Astrocyte (in vitro differentiated cells and primary cell): ENCODE results near the gene CLCN7. TPM values are rescaled to one million over a fixed set of nuclear protein-coding genes. Genes with fewer than 3 reads are reported as not detected.

Experiments
- DNase-seq: peaks from one replicate; pipeline ENCODE4 v3.0.0-alpha.2; 2010; ENCODE audit warnings: low read depth
- FAIRE-seq: peaks from 2 replicates; lab custom pipeline; 2011; peaks lifted over from hg19 to GRCh38; lab: Jason Lieb, UNC
- H2AFZ ChIP-seq: 2 replicates; pipeline ENCODE4 v1.6.0; 2012; ENCODE audit warnings: low read depth, low read length, inconsistent platforms
- H3K27ac ChIP-seq: 2 replicates; pipeline ENCODE4 v1.5.1; 2011; ENCODE audit warnings: low read depth, low read length, inconsistent platforms
- H3K27me3 ChIP-seq: 2 replicates; pipeline ENCODE4 v1.6.0; 2011; ENCODE audit warnings: low read length, inconsistent platforms; ENCODE audit not compliant: insufficient read depth
- H3K36me3 ChIP-seq: 2 replicates; pipeline ENCODE4 v1.5.1; 2011; ENCODE audit warnings: low read length, inconsistent platforms; ENCODE audit not compliant: insufficient read depth
- H3K4me1 ChIP-seq: 2 replicates; pipeline ENCODE4 v1.5.1; 2011; ENCODE audit warnings: low read length, inconsistent platforms; ENCODE audit not compliant: insufficient read depth
- H3K4me2 ChIP-seq: 2 replicates; pipeline ENCODE4 v1.6.0; 2012; ENCODE audit warnings: low read length, inconsistent platforms
- H3K4me3 ChIP-seq: 2 replicates; pipeline ENCODE4 v1.5.1; 2011; ENCODE audit warnings: low read depth, mild to moderate bottlenecking, low read length, inconsistent platforms; ENCODE audit not compliant: insufficient read depth
- H3K79me2 ChIP-seq: 2 replicates; pipeline ENCODE4 v1.6.0; 2012; ENCODE audit warnings: mild to moderate bottlenecking, low read length, inconsistent platforms; ENCODE audit not compliant: insufficient read depth
- H3K9ac ChIP-seq: 2 replicates; pipeline ENCODE4 v1.6.0; 2012; ENCODE audit warnings: mild to moderate bottlenecking, low read length, inconsistent platforms
- H3K9me3 ChIP-seq: 2 replicates; pipeline ENCODE4 v1.5.1; 2012; ENCODE audit warnings: low read depth, mild to moderate bottlenecking, low read length, inconsistent platforms; ENCODE audit not compliant: insufficient read depth
- H4K20me1 ChIP-seq: 2 replicates; pipeline ENCODE4 v1.6.0; 2012; ENCODE audit warnings: low read length, inconsistent platforms; ENCODE audit not compliant: insufficient read depth
- H3K27ac Mint-ChIP-seq: one replicate; pipeline ENCODE4 v1.8.0; 2021; ENCODE audit warnings: mild to moderate bottlenecking, mixed read lengths; ENCODE audit not compliant: unreplicated experiment
- H3K27me3 Mint-ChIP-seq: one replicate; pipeline ENCODE4 v1.8.0; 2021; ENCODE audit warnings: low read depth, mixed read lengths; ENCODE audit not compliant: unreplicated experiment
- H3K36me3 Mint-ChIP-seq: one replicate; pipeline ENCODE4 v1.8.0; 2021; ENCODE audit warnings: low read depth, mixed read lengths; ENCODE audit not compliant: unreplicated experiment
- H3K4me1 Mint-ChIP-seq: one replicate; pipeline ENCODE4 v1.8.0; 2021; ENCODE audit warnings: low read depth, mixed read lengths; ENCODE audit not compliant: unreplicated experiment
- H3K4me3 Mint-ChIP-seq: one replicate; pipeline ENCODE4 v1.8.0; 2021; ENCODE audit warnings: mild to moderate bottlenecking, moderate library complexity, mixed read lengths; ENCODE audit not compliant: unreplicated experiment
- H3K9me3 Mint-ChIP-seq: one replicate; pipeline ENCODE4 v1.8.0; 2021; ENCODE audit warnings: mild to moderate bottlenecking, mixed read lengths; ENCODE audit not compliant: unreplicated experiment
- EZH2 ChIP-seq: IDR thresholded peaks from 2 replicates; pipeline ENCODE4 v1.6.1; 2012; ENCODE audit warnings: mild to moderate bottlenecking, low read length, inconsistent platforms; ENCODE audit not compliant: insufficient read depth
- total RNA-seq: library from RNA; stranded (reverse); gene quantifications from 2 replicates; pipeline ENCODE4 v1.2.1, GENCODE V29; 2021
- TF ChIP-seq, protein P1 (sequence below): IDR thresholded peaks from 2 replicates; pipeline ENCODE4 v1.5.1; 2011; ENCODE audit warnings: low read depth, mild to moderate bottlenecking, inconsistent platforms, low read length, moderate library complexity; ENCODE audit not compliant: insufficient read depth

CLCN7 gene
- total RNA-seq, 1 donor from 2014 or later: 66.7 TPM

DNA sequence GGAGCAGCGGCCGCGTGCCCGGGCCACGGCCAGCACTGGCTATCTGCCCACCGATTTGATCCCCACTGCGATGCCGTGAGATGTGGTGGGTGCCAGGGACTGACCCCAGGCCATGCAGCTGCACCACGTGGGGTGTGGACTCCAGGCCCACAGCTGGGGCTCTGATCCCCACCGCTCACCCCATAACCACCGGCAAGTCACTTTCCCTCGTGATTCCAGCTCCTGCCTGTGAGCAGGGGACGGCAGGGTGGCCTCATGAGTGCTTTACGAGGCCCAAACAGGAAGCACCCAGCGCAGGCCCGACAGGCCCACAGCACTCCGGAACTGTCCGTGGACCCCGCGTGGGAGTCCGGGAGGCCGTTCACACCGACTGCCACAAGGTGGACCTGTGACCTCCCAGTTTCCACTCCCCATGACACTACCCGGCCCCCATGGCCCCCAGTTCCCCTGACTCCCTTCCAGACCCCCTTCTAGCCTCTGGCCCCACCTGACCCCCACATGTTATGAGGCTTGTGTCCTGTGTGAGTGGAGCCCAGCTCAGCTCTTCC is 13.3 kb upstream of the CLCN7 start:
- H3K4me3 Mint-ChIP-seq: no peak overlapping the region
- no peak for FAIRE-seq
- Histone ChIP-seq H3K4me1 (peaks cover 5% of the 10 kb centered on the region), H4K20me1 (no peaks in the 10 kb centered on the region), H3K79me2 (no peaks in the 10 kb centered on the region), H3K27me3 (peaks cover 11% of the 10 kb centered on the region), H3K36me3 (no peaks in the 10 kb centered on the region), H3K27ac (no peak overlapping the region), H3K9me3 (peaks cover 3% of the 10 kb centered on the region), H3K4me2 (no peak overlapping the region), H3K4me3 (no peak overlapping the region), H2AFZ (no peak overlapping the region), H3K9ac (no peak overlapping the region)
- peak overlapping the region; percentile 34 for H3K27ac Mint-ChIP-seq
- H3K9me3 Mint-ChIP-seq: no peaks in the 10 kb centered on the region
- TF ChIP-seq, protein P1, sequence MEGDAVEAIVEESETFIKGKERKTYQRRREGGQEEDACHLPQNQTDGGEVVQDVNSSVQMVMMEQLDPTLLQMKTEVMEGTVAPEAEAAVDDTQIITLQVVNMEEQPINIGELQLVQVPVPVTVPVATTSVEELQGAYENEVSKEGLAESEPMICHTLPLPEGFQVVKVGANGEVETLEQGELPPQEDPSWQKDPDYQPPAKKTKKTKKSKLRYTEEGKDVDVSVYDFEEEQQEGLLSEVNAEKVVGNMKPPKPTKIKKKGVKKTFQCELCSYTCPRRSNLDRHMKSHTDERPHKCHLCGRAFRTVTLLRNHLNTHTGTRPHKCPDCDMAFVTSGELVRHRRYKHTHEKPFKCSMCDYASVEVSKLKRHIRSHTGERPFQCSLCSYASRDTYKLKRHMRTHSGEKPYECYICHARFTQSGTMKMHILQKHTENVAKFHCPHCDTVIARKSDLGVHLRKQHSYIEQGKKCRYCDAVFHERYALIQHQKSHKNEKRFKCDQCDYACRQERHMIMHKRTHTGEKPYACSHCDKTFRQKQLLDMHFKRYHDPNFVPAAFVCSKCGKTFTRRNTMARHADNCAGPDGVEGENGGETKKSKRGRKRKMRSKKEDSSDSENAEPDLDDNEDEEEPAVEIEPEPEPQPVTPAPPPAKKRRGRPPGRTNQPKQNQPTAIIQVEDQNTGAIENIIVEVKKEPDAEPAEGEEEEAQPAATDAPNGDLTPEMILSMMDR: no peak
- TF ChIP-seq EZH2: no peak
- H3K36me3 Mint-ChIP-seq: no peaks in the 10 kb centered on the region
- peaks cover 30% of the 10 kb centered on the region for H3K27me3 Mint-ChIP-seq
- no peak for DNase-seq
- H3K4me1 Mint-ChIP-seq: peaks cover 5% of the 10 kb centered on the region

DNA sequence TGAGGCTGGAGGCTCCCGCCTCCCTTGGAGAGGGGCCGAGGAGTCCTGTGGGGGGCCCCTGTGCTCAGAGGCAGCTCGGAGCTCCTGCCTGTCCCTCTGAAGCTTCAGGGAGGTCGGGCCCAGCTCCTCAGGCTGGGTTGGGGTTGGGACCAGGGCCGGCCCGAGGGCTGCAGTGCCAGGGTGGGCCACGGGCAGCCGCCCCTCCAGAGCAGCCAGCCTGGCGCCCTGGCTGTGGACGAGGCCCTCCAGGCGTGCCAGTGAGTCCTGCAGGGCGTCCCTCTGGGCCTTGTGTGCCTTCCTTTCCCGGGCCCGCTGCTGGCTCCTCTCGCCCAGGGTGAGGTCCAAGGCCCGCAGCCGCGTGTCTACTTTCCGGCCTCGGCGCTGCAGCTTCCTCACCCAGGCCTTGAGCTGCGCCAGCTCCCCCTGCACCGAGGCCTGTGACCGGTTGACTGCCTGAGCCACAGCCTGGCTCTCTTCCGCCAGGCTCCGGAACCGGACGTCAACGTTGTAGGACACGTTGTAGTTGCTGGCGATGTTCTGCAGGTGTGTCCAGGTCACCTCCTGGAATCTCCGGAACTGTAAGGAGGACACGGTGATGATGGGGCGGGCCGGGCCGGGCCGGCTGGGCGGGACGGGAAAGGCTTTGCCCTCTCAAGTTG is 12.7 kb upstream of the CLCN7 start:
- FAIRE-seq (no peak), DNase-seq (no peak)
- H3K36me3 ChIP-seq: no peaks in the 10 kb centered on the region
- H3K27ac ChIP-seq: no peak overlapping the region
- Mint-ChIP-seq H3K4me3 (no peak overlapping the region), H3K4me1 (peaks cover 2% of the 10 kb centered on the region), H3K36me3 (no peaks in the 10 kb centered on the region), H3K27ac (no peak overlapping the region), H3K9me3 (no peaks in the 10 kb centered on the region), H3K27me3 (peaks cover 30% of the 10 kb centered on the region)
- no peak overlapping the region for H2AFZ ChIP-seq
- no peak for TF ChIP-seq EZH2
- TF ChIP-seq, protein P1: no peak
- H3K9ac ChIP-seq: no peak overlapping the region
- no peaks in the 10 kb centered on the region for H3K79me2 ChIP-seq
- H3K27me3 ChIP-seq: peaks cover 11% of the 10 kb centered on the region
- peaks cover under 1% of the 10 kb centered on the region for H3K4me1 ChIP-seq
- H3K4me3 ChIP-seq: no peak overlapping the region
- H4K20me1 ChIP-seq: no peaks in the 10 kb centered on the region
- no peak overlapping the region for H3K4me2 ChIP-seq
- H3K9me3 ChIP-seq: peaks cover 3% of the 10 kb centered on the region
